ENCODE results near the gene GPR151. TPM values are rescaled to one million over a fixed set of nuclear protein-coding genes. Genes with fewer than 3 reads are reported as not detected.

Gene GPR151
- total and polyA plus RNA-seq, 2 of the 8 experiments (the other 6 are each of a cell fraction or from before 2014, with no cell fraction given) = 0.03 TPM; not detected in 1

DNA sequence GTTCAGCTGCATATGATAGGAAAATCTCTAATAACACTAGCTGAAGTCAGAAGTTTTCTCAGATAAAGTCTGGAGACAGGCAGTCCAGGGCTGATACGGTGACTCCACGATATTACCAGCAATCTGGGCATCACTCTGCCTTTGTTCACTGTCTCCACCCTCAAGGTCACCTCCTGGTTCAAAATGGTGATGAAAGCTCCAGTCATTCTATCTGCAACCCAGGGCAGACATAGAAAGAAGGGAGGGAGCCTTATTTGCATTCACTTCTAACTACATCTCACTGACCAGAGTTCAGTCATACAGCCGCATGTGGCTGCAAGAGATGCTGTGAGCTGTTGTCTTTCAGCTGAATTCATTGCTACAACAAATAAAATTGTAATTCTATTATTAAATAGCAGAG lies 22.4 kb upstream of the GPR151 start:
- no peak overlapping the region for H3K23ac ChIP-seq (ENCODE audit: insufficient read length)
- DNase-seq (ENCODE audit: low read depth in 1 of 2, low spot score in 2 of 2) = no peak
- peaks cover 2 to 6% (median 3%) of the 10 kb centered on the region in 4 experiments; a peak in 5 of 7 replicates for H3K4me1 ChIP-seq (replicated peaks in 1 of 4; ENCODE audit: control insufficient read depth in 3 of 4, insufficient read depth in 4 of 4, low read length in 3 of 4)
- H3K18ac ChIP-seq (ENCODE audit: extremely low read depth, low read length) = no peak overlapping the region
- H4K91ac ChIP-seq (replicated peaks; ENCODE audit: insufficient read length, low read length) = no peak overlapping the region
- 90% methylated on average over 3 of the region's 3 CpGs; no CpG with 5 or more reads in 1 of the 2 experiments for WGBS, 2 experiments (ENCODE audit: extremely low coverage in 1 of 2, insufficient coverage in 1 of 2, insufficient read length in 1 of 2, insufficient replicate concordance in 2 of 2, low coverage in 1 of 2, low lambda C conversion rate in 2 of 2, missing lambda C conversion rate in 1 of 2)
- H3K27me3 ChIP-seq (replicated peaks in 1 of 4; ENCODE audit: control insufficient read depth in 3 of 4, extremely low read depth in 1 of 4, insufficient read depth in 3 of 4, low read length in 3 of 4) = no peaks in the 10 kb centered on the region
- H4K20me1 ChIP-seq (replicated peaks in 1 of 2; ENCODE audit: control insufficient read depth in 1 of 2, insufficient read depth in 2 of 2, low read length in 2 of 2) = no peaks in the 10 kb centered on the region
- no peak overlapping the region for H2BK12ac ChIP-seq (ENCODE audit: low read depth, low read length)
- H3K4ac ChIP-seq (replicated peaks; ENCODE audit: insufficient read length, low read depth, low read length) = no peak overlapping the region
- no peak overlapping the region for H2BK120ac ChIP-seq (replicated peaks; ENCODE audit: low read depth, low read length)
- no peak overlapping the region for H3K4me3 ChIP-seq (ENCODE audit: extremely low read depth in 1 of 4, insufficient read depth in 2 of 4, low read depth in 3 of 4, low read length in 4 of 4)
- no peak overlapping the region for H3K4me2 ChIP-seq (ENCODE audit: insufficient read depth in 1 of 2, low read depth in 2 of 2, low read length in 2 of 2)
- no peak overlapping the region for H4K8ac ChIP-seq (ENCODE audit: extremely low read depth, insufficient read depth, low read length)
- no peak overlapping the region for H3K27ac ChIP-seq (ENCODE audit: low read depth, low read length)
- no peak overlapping the region for H3K14ac ChIP-seq (ENCODE audit: insufficient read length)
- FAIRE-seq = no peak
- H4K5ac ChIP-seq (ENCODE audit: insufficient read length, low read depth, low read length) = no peak overlapping the region
- no peaks in the 10 kb centered on the region for H3K79me2 ChIP-seq (ENCODE audit: control insufficient read depth in 1 of 2, insufficient read depth in 2 of 2, low read length in 2 of 2)
- H2AK5ac ChIP-seq (ENCODE audit: low read depth, low read length) = no peak overlapping the region
- no peak overlapping the region for H2BK5ac ChIP-seq (ENCODE audit: low read depth, low read length)
- no peak overlapping the region for H2BK15ac ChIP-seq (ENCODE audit: low read length)
- no peaks in the 10 kb centered on the region for H3K36me3 ChIP-seq (ENCODE audit: control insufficient read depth in 2 of 4, insufficient read depth in 4 of 4, low read length in 3 of 4)
- H3K56ac ChIP-seq (replicated peaks; ENCODE audit: insufficient read length, low read depth, low read length) = no peak overlapping the region
- ChIA-PET POLR2A (ENCODE audit: partially characterized antibody) (no interaction called here), CTCF (ENCODE audit: partially characterized antibody) (interaction anchor here (0.8 to 6.1 kb wide), 11 partner anchors 8 to 650 kb away, joined by 3 to 123 read pairs (median 6); no protein-coding TSS in a partner anchor)
- H2AFZ ChIP-seq (ENCODE audit: low read length) = no peak overlapping the region
- H3K23me2 ChIP-seq (ENCODE audit: low read depth, low read length) = no peaks in the 10 kb centered on the region
- H2BK20ac ChIP-seq (ENCODE audit: low read length) = no peak overlapping the region
- no peaks in the 10 kb centered on the region for H3K79me1 ChIP-seq (ENCODE audit: low read depth, low read length)
- H3K9me3 ChIP-seq (ENCODE audit: insufficient read depth in 2 of 2, low read depth in 1 of 2, low read length in 1 of 2) = no peaks in the 10 kb centered on the region
- H3K9ac ChIP-seq (replicated peaks in 1 of 4; ENCODE audit: extremely low read depth in 1 of 4, low read depth in 3 of 4, low read length in 3 of 4) = no peak overlapping the region
- no peak for TF ChIP-seq NRF1 (IDR thresholded peaks at IDR 0.05; ENCODE audit: low read depth, low read length)
- TF ChIP-seq PHF8 (conservative IDR thresholded peaks at IDR 0.05; ENCODE audit: low read depth, low read length) = no peak
- TF ChIP-seq, protein P1, sequence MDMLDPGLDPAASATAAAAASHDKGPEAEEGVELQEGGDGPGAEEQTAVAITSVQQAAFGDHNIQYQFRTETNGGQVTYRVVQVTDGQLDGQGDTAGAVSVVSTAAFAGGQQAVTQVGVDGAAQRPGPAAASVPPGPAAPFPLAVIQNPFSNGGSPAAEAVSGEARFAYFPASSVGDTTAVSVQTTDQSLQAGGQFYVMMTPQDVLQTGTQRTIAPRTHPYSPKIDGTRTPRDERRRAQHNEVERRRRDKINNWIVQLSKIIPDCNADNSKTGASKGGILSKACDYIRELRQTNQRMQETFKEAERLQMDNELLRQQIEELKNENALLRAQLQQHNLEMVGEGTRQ (IDR thresholded peaks at IDR 0.05; ENCODE audit: low read length) = no peak
- no peak for TF ChIP-seq JUND (IDR thresholded peaks at IDR 0.05; ENCODE audit: low read length)
- TF ChIP-seq BACH1 (IDR thresholded peaks at IDR 0.05; ENCODE audit: low read length) = no peak
- no peak for TF ChIP-seq EGR1 (IDR thresholded peaks at IDR 0.05; ENCODE audit: borderline replicate concordance, low read depth, low read length)
- TF ChIP-seq, protein P2, sequence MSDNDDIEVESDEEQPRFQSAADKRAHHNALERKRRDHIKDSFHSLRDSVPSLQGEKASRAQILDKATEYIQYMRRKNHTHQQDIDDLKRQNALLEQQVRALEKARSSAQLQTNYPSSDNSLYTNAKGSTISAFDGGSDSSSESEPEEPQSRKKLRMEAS (IDR thresholded peaks at IDR 0.05) = no peak
- no peak for TF ChIP-seq BCL11A (IDR thresholded peaks at IDR 0.05; ENCODE audit: low read depth in 2 of 2, low read length in 2 of 2)
- TF ChIP-seq, protein P3, sequence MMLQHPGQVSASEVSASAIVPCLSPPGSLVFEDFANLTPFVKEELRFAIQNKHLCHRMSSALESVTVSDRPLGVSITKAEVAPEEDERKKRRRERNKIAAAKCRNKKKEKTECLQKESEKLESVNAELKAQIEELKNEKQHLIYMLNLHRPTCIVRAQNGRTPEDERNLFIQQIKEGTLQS (IDR thresholded peaks at IDR 0.05; ENCODE audit: insufficient read depth, low read depth, low read length) = no peak
- TF ChIP-seq, protein P4, sequence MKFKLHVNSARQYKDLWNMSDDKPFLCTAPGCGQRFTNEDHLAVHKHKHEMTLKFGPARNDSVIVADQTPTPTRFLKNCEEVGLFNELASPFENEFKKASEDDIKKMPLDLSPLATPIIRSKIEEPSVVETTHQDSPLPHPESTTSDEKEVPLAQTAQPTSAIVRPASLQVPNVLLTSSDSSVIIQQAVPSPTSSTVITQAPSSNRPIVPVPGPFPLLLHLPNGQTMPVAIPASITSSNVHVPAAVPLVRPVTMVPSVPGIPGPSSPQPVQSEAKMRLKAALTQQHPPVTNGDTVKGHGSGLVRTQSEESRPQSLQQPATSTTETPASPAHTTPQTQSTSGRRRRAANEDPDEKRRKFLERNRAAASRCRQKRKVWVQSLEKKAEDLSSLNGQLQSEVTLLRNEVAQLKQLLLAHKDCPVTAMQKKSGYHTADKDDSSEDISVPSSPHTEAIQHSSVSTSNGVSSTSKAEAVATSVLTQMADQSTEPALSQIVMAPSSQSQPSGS (IDR thresholded peaks at IDR 0.05; ENCODE audit: low read length) = no peak
- TF ChIP-seq TAF7 (optimal IDR thresholded peaks at IDR 0.05; ENCODE audit: borderline replicate concordance, low read depth, low read length) = no peak
